CD4-positive, alpha-beta memory T cell (primary cell): ENCODE data around the gene LANCL1. TPM values are rescaled to one million over a fixed set of nuclear protein-coding genes. Genes with fewer than 3 reads are reported as not detected.
A peak's percentile ranks its signal among the peaks of the same experiment; 100 is the strongest.

Source experiments
- CTCF ChIA-PET: fragments of 350-600 bp; sonication (Branson Sonifier 250); formaldehyde crosslinking; loops from one replicate; lab custom pipeline; 2021; ENCODE audit warnings: inconsistent platforms; ENCODE audit not compliant: partially characterized antibody; lab: Charles Lee
- POLR2A ChIA-PET: fragments of 350-600 bp; sonication (Branson Sonifier 250); formaldehyde crosslinking; loops from one replicate; lab custom pipeline; 2021; ENCODE audit not compliant: partially characterized antibody; lab: Charles Lee
- DNase-seq, 5 donors: peaks; one replicate each; pipeline versions ENCODE4 v3.0.0 to v3.0.0-alpha.2; 2020 to 2022; ENCODE audit warnings: mixed read lengths in 1 of 5
- H3K27ac ChIP-seq: one replicate; pipeline ENCODE4 v1.7.0; 2013; ENCODE audit warnings: low read depth, low read length
- H3K27me3 ChIP-seq: 2 replicates; pipeline ENCODE4 v1.7.0; 2013; ENCODE audit warnings: mild to moderate bottlenecking, low read length, moderate library complexity; ENCODE audit not compliant: insufficient read depth
- H3K36me3 ChIP-seq: 2 replicates; pipeline ENCODE4 v1.7.0; 2013; ENCODE audit warnings: mild to moderate bottlenecking, low read length, moderate library complexity; ENCODE audit not compliant: insufficient read depth
- H3K4me1 ChIP-seq: 2 replicates; pipeline ENCODE4 v1.7.0; 2013; ENCODE audit warnings: mild to moderate bottlenecking, low read length, moderate library complexity; ENCODE audit not compliant: insufficient read depth
- H3K4me3 ChIP-seq, 2 donors: one replicate each; pipeline ENCODE4 v1.7.0; 2013; ENCODE audit warnings: low read length in 2 of 2, mild to moderate bottlenecking in 1 of 2
- H3K9me3 ChIP-seq, 2 donors: one replicate each; pipeline ENCODE4 v1.7.0; 2013; ENCODE audit warnings: low read length in 2 of 2, control low read depth in 1 of 2; ENCODE audit not compliant: control insufficient read depth in 1 of 2
- H3K27ac Mint-ChIP-seq, 7 donors: one replicate each; pipeline ENCODE4 v1.8.0; 2020 to 2021; ENCODE audit warnings: mixed read lengths in 7 of 7, mild to moderate bottlenecking in 6 of 7, inconsistent platforms in 3 of 7, moderate library complexity in 3 of 7
- H3K27me3 Mint-ChIP-seq, 2 donors: one replicate each; pipeline ENCODE4 v1.8.0; 2020 to 2021; ENCODE audit warnings: mixed read lengths in 2 of 2
- H3K36me3 Mint-ChIP-seq, 2 donors: one replicate each; pipeline ENCODE4 v1.8.0; 2020 to 2021; ENCODE audit warnings: mixed read lengths in 2 of 2, inconsistent platforms in 1 of 2, mild to moderate bottlenecking in 1 of 2
- H3K4me1 Mint-ChIP-seq, 4 donors: one replicate each; pipeline ENCODE4 v1.8.0; 2020 to 2021; ENCODE audit warnings: mixed read lengths in 4 of 4, mild to moderate bottlenecking in 1 of 4
- H3K4me3 Mint-ChIP-seq, 8 donors: one replicate each; pipeline ENCODE4 v1.8.0; 2020 to 2021; ENCODE audit warnings: mixed read lengths in 8 of 8, mild to moderate bottlenecking in 7 of 8, moderate library complexity in 6 of 8, inconsistent platforms in 3 of 8
- H3K9me3 Mint-ChIP-seq, 8 donors: one replicate each; pipeline ENCODE4 v1.8.0; 2020 to 2021; ENCODE audit warnings: mixed read lengths in 8 of 8, mild to moderate bottlenecking in 5 of 8, inconsistent platforms in 3 of 8, moderate library complexity in 1 of 8
- intact Hi-C: fragments of 100-400 bp; cut with micrococcal nuclease; formaldehyde crosslinking; loops from one replicate; pipeline ENCODE4 v1.15.1; 2023
- polyA plus RNA-seq, 2 donors: library from polyadenylated mRNA; unstranded; fragments of 300-500 nt; fragmentation: Illumina TruSeq; gene quantifications; one replicate each; pipeline ENCODE4 v1.2.3, GENCODE V29; 2021
- total RNA-seq, 2 experiments: library from RNA; stranded (reverse); gene quantifications; one replicate each; pipeline ENCODE4 v1.2.3, GENCODE V29; 2021

The LANCL1 gene
- total and polyA plus RNA-seq, 4 experiments from 2014 or later = 25.0 to 32.8 (median 29.4) TPM

DNA sequence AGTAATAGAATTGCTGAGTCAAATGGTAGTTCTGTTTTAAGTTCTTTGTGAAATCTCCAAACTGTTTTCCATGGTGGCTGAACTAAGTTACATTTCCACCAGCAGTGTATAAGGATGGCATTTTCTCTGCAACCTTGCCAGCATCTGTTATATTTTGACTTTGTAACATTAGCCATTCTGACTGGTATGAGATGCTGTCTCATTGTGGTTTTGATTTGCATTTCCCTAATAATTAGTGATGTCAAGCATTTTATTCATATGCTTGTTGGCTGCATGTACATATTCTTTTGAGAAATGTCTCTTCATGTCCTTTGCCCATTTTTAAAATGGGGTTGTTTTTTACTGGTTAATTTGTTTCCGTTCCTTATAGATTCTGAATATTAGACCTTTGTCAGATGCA, 63.9 kb downstream of the LANCL1 start:
- H3K9me3 Mint-ChIP-seq = peaks cover 0 to 15% (median 8%) of the 10 kb centered on the region in 8 donors
- Histone ChIP-seq H3K27me3 (no peaks in the 10 kb centered on the region), H3K4me3 (no peak overlapping the region), H3K36me3 (no peaks in the 10 kb centered on the region), H3K9me3 (no peaks in the 10 kb centered on the region), H3K27ac (no peak overlapping the region), H3K4me1 (no peaks in the 10 kb centered on the region)
- intact Hi-C loops = no loop called here
- H3K4me3 Mint-ChIP-seq = no peak overlapping the region
- no peaks in the 10 kb centered on the region for H3K36me3 Mint-ChIP-seq
- DNase-seq = no peak
- CTCF ChIA-PET = no interaction called here
- H3K27me3 Mint-ChIP-seq = no peaks in the 10 kb centered on the region
- POLR2A ChIA-PET = no interaction called here
- H3K4me1 Mint-ChIP-seq = peaks cover 0 to 1% (median 0%) of the 10 kb centered on the region in 4 donors
- H3K27ac Mint-ChIP-seq = no peak overlapping the region

- no peak overlapping the region for H3K4me3 ChIP-seq
- DNase-seq = no peak
- no peaks in the 10 kb centered on the region for H3K36me3 ChIP-seq
- no peaks in the 10 kb centered on the region for H3K9me3 ChIP-seq
- intact Hi-C loops = no loop called here
- Mint-ChIP-seq H3K4me3 (no peak overlapping the region), H3K4me1 (peaks cover 0 to 1% (median 0%) of the 10 kb centered on the region in 4 donors), H3K27me3 (no peaks in the 10 kb centered on the region), H3K36me3 (no peaks in the 10 kb centered on the region), H3K27ac (no peak overlapping the region), H3K9me3 (peaks cover 0 to 12% (median 7%) of the 10 kb centered on the region in 8 donors)
- no peak overlapping the region for H3K27ac ChIP-seq
- no peaks in the 10 kb centered on the region for H3K4me1 ChIP-seq
- CTCF ChIA-PET = no interaction called here
- POLR2A ChIA-PET = no interaction called here
- no peaks in the 10 kb centered on the region for H3K27me3 ChIP-seq
Measured at GRCh38 chr2:210410542-210410941, 66.0 kb downstream of the LANCL1 start.

DNA sequence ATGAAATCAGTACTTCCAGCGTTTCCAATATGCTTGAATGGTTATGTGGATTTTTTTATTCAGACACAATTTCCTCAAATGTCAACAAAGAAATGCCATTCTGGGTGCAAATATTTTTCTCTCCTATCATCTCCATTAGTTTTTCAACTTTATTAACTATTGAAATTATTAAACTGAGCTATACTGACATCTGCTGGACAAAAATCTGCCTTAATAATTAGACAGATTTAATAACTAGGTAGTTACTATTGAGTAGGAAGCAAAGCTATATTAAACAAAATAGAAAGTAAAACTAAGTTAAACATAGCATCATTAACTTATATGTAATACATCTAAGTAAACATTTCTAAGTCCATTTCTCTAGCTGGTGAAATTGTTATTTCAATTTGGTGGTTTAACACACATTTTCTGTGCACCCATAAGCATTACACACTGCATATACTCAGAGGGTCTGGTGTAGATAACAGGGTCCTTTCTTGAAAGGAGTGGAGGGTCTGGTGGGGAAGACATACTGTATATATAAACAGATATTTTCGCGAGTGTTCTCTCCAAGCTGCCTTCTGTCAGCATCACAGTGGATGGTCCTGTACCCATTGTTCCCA, 77.0 kb downstream of the LANCL1 start:
- intact Hi-C loops = loop anchor here (2.0 kb wide), 1 partner anchor 423 kb away; no protein-coding TSS in a partner anchor
- H3K9me3 Mint-ChIP-seq = peaks cover 0 to 2% (median 0%) of the 10 kb centered on the region in 8 donors
- H3K4me1 Mint-ChIP-seq = peaks cover 0 to 3% (median 0%) of the 10 kb centered on the region in 4 donors
- no peaks in the 10 kb centered on the region for H3K36me3 ChIP-seq
- CTCF ChIA-PET = no interaction called here
- no peak overlapping the region for H3K27ac ChIP-seq
- H3K9me3 ChIP-seq = no peaks in the 10 kb centered on the region
- peak overlapping the region in 1 of 8 donors; percentile 43 for H3K4me3 Mint-ChIP-seq
- peak in 1 of 5 donors; percentile 1 for DNase-seq
- H3K4me3 ChIP-seq = no peak overlapping the region
- no peaks in the 10 kb centered on the region for H3K36me3 Mint-ChIP-seq
- no peaks in the 10 kb centered on the region for H3K4me1 ChIP-seq
- no peaks in the 10 kb centered on the region for H3K27me3 ChIP-seq
- peaks cover 2 to 4% of the 10 kb centered on the region in 2 donors for H3K27me3 Mint-ChIP-seq
- no peak overlapping the region for H3K27ac Mint-ChIP-seq
- POLR2A ChIA-PET = no interaction called here

- no peaks in the 10 kb centered on the region for H3K9me3 ChIP-seq
- no peaks in the 10 kb centered on the region for H3K9me3 Mint-ChIP-seq
- no peak overlapping the region for H3K4me3 ChIP-seq
- intact Hi-C loops = no loop called here
- no peaks in the 10 kb centered on the region for H3K4me1 Mint-ChIP-seq
- H3K27ac Mint-ChIP-seq = no peak overlapping the region
- no peak for DNase-seq
- POLR2A ChIA-PET = no interaction called here
- H3K27me3 Mint-ChIP-seq = peaks cover 2% of the 10 kb centered on the region in 2 donors
- no peaks in the 10 kb centered on the region for H3K4me1 ChIP-seq
- H3K27ac ChIP-seq = no peak overlapping the region
- no peak overlapping the region for H3K4me3 Mint-ChIP-seq
- H3K36me3 Mint-ChIP-seq = no peaks in the 10 kb centered on the region
- H3K27me3 ChIP-seq = no peaks in the 10 kb centered on the region
- CTCF ChIA-PET = no interaction called here
- no peaks in the 10 kb centered on the region for H3K36me3 ChIP-seq
Measured at GRCh38 chr2:210392469-210392881, 84.1 kb downstream of the LANCL1 start.

- Mint-ChIP-seq H3K36me3 (no peaks in the 10 kb centered on the region), H3K27ac (no peak overlapping the region), H3K27me3 (peaks cover 0 to 6% of the 10 kb centered on the region in 2 donors), H3K9me3 (peaks cover 0 to 1% (median 0%) of the 10 kb centered on the region in 8 donors), H3K4me1 (no peaks in the 10 kb centered on the region), H3K4me3 (no peak overlapping the region)
- ChIA-PET CTCF (interaction anchor here (1.1 kb wide), 1 partner anchor 9 kb away, joined by 3 read pairs; no protein-coding TSS in a partner anchor), POLR2A (no interaction called here)
- Histone ChIP-seq H3K4me3 (no peak overlapping the region), H3K36me3 (no peaks in the 10 kb centered on the region), H3K9me3 (no peaks in the 10 kb centered on the region), H3K27me3 (peaks cover 3% of the 10 kb centered on the region), H3K4me1 (no peaks in the 10 kb centered on the region), H3K27ac (no peak overlapping the region)
- intact Hi-C loops = no loop called here
- DNase-seq = no peak
Measured at GRCh38 chr2:210389856-210390255, 86.7 kb downstream of the LANCL1 start.

GRCh38 chr2:210388148-210388547, 88.4 kb downstream of the LANCL1 start:
- ChIA-PET POLR2A (no interaction called here), CTCF (no interaction called here)
- H3K27ac ChIP-seq = no peak overlapping the region
- H3K36me3 Mint-ChIP-seq = no peaks in the 10 kb centered on the region
- H3K4me1 Mint-ChIP-seq = no peaks in the 10 kb centered on the region
- H3K4me3 ChIP-seq = no peak overlapping the region
- H3K4me1 ChIP-seq = no peaks in the 10 kb centered on the region
- intact Hi-C loops = no loop called here
- H3K9me3 Mint-ChIP-seq = peaks cover 0 to 1% (median 0%) of the 10 kb centered on the region in 8 donors
- peaks cover 3% of the 10 kb centered on the region for H3K27me3 ChIP-seq
- peaks cover 0 to 6% of the 10 kb centered on the region in 2 donors for H3K27me3 Mint-ChIP-seq
- no peak for DNase-seq
- no peaks in the 10 kb centered on the region for H3K9me3 ChIP-seq
- H3K27ac Mint-ChIP-seq = no peak overlapping the region
- no peaks in the 10 kb centered on the region for H3K36me3 ChIP-seq
- H3K4me3 Mint-ChIP-seq = no peak overlapping the region

GRCh38 chr2:210387074-210387473, 89.5 kb downstream of the LANCL1 start:
- Histone ChIP-seq H3K27me3 (peaks cover 3% of the 10 kb centered on the region), H3K4me1 (no peaks in the 10 kb centered on the region), H3K27ac (no peak overlapping the region), H3K36me3 (no peaks in the 10 kb centered on the region), H3K4me3 (no peak overlapping the region), H3K9me3 (no peaks in the 10 kb centered on the region)
- Mint-ChIP-seq H3K27me3 (peaks cover 0 to 8% of the 10 kb centered on the region in 2 donors), H3K36me3 (no peaks in the 10 kb centered on the region), H3K9me3 (peaks cover 0 to 2% (median 0%) of the 10 kb centered on the region in 8 donors), H3K4me1 (no peaks in the 10 kb centered on the region), H3K27ac (no peak overlapping the region), H3K4me3 (no peak overlapping the region)
- POLR2A ChIA-PET = no interaction called here
- no peak for DNase-seq
- CTCF ChIA-PET = interaction anchor here (0.7 kb wide), 1 partner anchor 9 kb away, joined by 3 read pairs; no protein-coding TSS in a partner anchor
- intact Hi-C loops = no loop called here
